HG02571 (cell line): ENCODE results near the gene SLBP.

Experiments
- ATAC-seq: cut with Tn5 transposase; IDR thresholded peaks from one replicate; pipeline ENCODE4 v1.9.1; 2021; ENCODE audit warnings: mild to moderate bottlenecking, moderate library complexity; ENCODE audit not compliant: unreplicated experiment

Gene SLBP

GRCh38 chr4:1656132-1656531 is 56.0 kb downstream of the SLBP start:
- ATAC-seq = no peak

- ATAC-seq = no peak
Measured at GRCh38 chr4:1655676-1656075, 56.4 kb downstream of the SLBP start.

- ATAC-seq = no peak
Measured at GRCh38 chr4:1655081-1655480, 57.0 kb downstream of the SLBP start.

GRCh38 chr4:1654216-1654955 is 57.7 kb downstream of the SLBP start:
- no peak for ATAC-seq

- ATAC-seq = no peak
Measured at GRCh38 chr4:1653776-1654175, 58.3 kb downstream of the SLBP start.

GRCh38 chr4:1652088-1652487 is 60.0 kb downstream of the SLBP start:
- ATAC-seq = no peak

GRCh38 chr4:1651609-1652008 is 60.5 kb downstream of the SLBP start:
- ATAC-seq = no peak

GRCh38 chr4:1648962-1649361 is 63.2 kb downstream of the SLBP start:
- no peak for ATAC-seq

- no peak for ATAC-seq
Measured at GRCh38 chr4:1647432-1647831, 64.7 kb downstream of the SLBP start.

- no peak for ATAC-seq
Measured at GRCh38 chr4:1646690-1647089, 65.4 kb downstream of the SLBP start.

- no peak for ATAC-seq
Measured at GRCh38 chr4:1644891-1645657, 67.0 kb downstream of the SLBP start.

GRCh38 chr4:1643971-1644735 is 68.0 kb downstream of the SLBP start:
- no peak for ATAC-seq
